ENCODE measurements around the gene CD52. TPM values are rescaled to one million over a fixed set of nuclear protein-coding genes. Genes with fewer than 3 reads are reported as not detected.

CD52 gene
- total RNA-seq, 1 experiment from 2014 or later = not detected

DNA sequence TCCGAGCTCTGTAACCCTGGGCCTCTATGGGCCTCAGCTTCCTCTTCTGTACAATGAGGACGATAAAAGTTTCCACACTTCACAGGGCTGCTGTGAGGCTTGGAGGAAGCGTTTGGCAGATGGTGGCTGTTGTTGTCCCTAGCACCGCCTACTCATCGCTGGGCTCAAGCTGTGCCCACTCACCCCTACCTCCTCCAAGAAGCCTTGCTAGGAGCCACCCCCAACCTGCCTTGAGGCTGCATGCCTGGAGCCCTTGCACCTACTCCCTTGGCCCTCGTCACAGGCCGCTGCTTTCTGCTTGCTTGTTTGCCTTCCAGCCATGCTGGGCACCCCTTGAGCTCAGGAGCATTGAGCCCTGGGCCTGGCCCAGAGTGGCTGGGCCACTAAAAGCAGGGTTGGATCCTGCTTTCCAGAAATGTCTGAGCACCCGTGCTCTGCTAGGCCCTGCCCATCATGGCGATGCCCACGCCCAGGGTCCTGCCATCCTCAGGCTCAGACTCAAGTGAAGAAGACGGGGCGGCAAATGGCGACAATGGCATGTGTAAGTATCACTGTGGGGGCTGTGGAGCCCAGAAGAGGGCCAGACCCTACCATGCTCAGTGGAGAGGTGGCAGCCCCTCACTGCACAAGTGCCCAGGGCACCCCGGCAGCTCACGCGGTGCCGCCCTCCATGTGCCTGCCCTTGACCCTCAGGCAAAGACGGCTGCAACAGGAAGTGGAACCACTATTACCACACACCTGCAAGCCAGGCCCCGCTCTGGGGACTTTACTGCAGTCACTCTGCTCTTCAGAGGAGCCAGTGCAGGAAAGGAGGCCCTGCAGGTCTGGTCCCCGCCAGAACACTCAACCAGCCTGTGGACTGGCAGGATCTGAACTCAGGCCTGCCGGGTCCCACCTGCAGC lies 28.3 kb upstream of the CD52 start:
- BruUV-seq (replicated peaks) = no TSS peak
- Histone ChIP-seq H3K27me3 (replicated peaks; ENCODE audit: insufficient read depth, low read depth, low read length, poor library complexity) (no peaks in the 10 kb centered on the region), H3K4me1 (ENCODE audit: insufficient read depth, low read length, poor library complexity, severe bottlenecking) (peaks cover 9% of the 10 kb centered on the region), H3K27ac (ENCODE audit: low read depth, low read length, poor library complexity, severe bottlenecking) (no peak overlapping the region), H3K36me3 (ENCODE audit: insufficient read depth, low read length, poor library complexity, severe bottlenecking) (no peaks in the 10 kb centered on the region), H3K9me3 (ENCODE audit: low read depth, low read length, poor library complexity, severe bottlenecking) (no peaks in the 10 kb centered on the region), H3K4me3 (ENCODE audit: low read depth, low read length, poor library complexity, severe bottlenecking) (no peak overlapping the region)
- no peak for DNase-seq (ENCODE audit: low spot score)
- intact Hi-C loops (cut with micrococcal nuclease; ENCODE audit: unreplicated experiment) = loop anchor here (5.0 kb wide), 1 partner anchor 128 kb away; no protein-coding TSS in a partner anchor
- TF ChIP-seq, protein P1, sequence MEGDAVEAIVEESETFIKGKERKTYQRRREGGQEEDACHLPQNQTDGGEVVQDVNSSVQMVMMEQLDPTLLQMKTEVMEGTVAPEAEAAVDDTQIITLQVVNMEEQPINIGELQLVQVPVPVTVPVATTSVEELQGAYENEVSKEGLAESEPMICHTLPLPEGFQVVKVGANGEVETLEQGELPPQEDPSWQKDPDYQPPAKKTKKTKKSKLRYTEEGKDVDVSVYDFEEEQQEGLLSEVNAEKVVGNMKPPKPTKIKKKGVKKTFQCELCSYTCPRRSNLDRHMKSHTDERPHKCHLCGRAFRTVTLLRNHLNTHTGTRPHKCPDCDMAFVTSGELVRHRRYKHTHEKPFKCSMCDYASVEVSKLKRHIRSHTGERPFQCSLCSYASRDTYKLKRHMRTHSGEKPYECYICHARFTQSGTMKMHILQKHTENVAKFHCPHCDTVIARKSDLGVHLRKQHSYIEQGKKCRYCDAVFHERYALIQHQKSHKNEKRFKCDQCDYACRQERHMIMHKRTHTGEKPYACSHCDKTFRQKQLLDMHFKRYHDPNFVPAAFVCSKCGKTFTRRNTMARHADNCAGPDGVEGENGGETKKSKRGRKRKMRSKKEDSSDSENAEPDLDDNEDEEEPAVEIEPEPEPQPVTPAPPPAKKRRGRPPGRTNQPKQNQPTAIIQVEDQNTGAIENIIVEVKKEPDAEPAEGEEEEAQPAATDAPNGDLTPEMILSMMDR (conservative IDR thresholded peaks at IDR 0.05; ENCODE audit: low read depth, low read length) = no peak
- TF ChIP-seq EZH2 (IDR thresholded peaks at IDR 0.05; ENCODE audit: borderline replicate concordance, low read depth, low read length, poor library complexity, severe bottlenecking) = no peak
- ChIA-PET CTCF (no interaction called here), POLR2A (ENCODE audit: low non-redundant PET) (no interaction called here)

- Histone ChIP-seq H3K27ac (ENCODE audit: low read depth, low read length, poor library complexity, severe bottlenecking) (no peak overlapping the region), H3K36me3 (ENCODE audit: insufficient read depth, low read length, poor library complexity, severe bottlenecking) (no peaks in the 10 kb centered on the region), H3K4me3 (ENCODE audit: low read depth, low read length, poor library complexity, severe bottlenecking) (no peak overlapping the region), H3K4me1 (ENCODE audit: insufficient read depth, low read length, poor library complexity, severe bottlenecking) (peaks cover under 1% of the 10 kb centered on the region), H3K9me3 (ENCODE audit: low read depth, low read length, poor library complexity, severe bottlenecking) (no peaks in the 10 kb centered on the region), H3K27me3 (replicated peaks; ENCODE audit: insufficient read depth, low read depth, low read length, poor library complexity) (no peaks in the 10 kb centered on the region)
- intact Hi-C loops (cut with micrococcal nuclease; ENCODE audit: unreplicated experiment) = no loop called here
- CTCF ChIA-PET = no interaction called here
- DNase-seq (ENCODE audit: low spot score) = no peak
- POLR2A ChIA-PET (ENCODE audit: low non-redundant PET) = no interaction called here
- TF ChIP-seq, protein P1 (conservative IDR thresholded peaks at IDR 0.05; ENCODE audit: low read depth, low read length) = no peak
- no peak for TF ChIP-seq EZH2 (IDR thresholded peaks at IDR 0.05; ENCODE audit: borderline replicate concordance, low read depth, low read length, poor library complexity, severe bottlenecking)
- no TSS peak for BruUV-seq (replicated peaks)
Observed at GRCh38 chr1:26290122-26290881, 27.5 kb upstream of the CD52 start.

GRCh38 chr1:26290882-26291261 lies 26.9 kb upstream of the CD52 start:
- intact Hi-C loops (cut with micrococcal nuclease; ENCODE audit: unreplicated experiment) = no loop called here
- no peak for DNase-seq (ENCODE audit: low spot score)
- no peaks in the 10 kb centered on the region for H3K36me3 ChIP-seq (ENCODE audit: insufficient read depth, low read length, poor library complexity, severe bottlenecking)
- H3K4me3 ChIP-seq (ENCODE audit: low read depth, low read length, poor library complexity, severe bottlenecking) = no peak overlapping the region
- H3K27ac ChIP-seq (ENCODE audit: low read depth, low read length, poor library complexity, severe bottlenecking) = no peak overlapping the region
- no peaks in the 10 kb centered on the region for H3K9me3 ChIP-seq (ENCODE audit: low read depth, low read length, poor library complexity, severe bottlenecking)
- no peaks in the 10 kb centered on the region for H3K4me1 ChIP-seq (ENCODE audit: insufficient read depth, low read length, poor library complexity, severe bottlenecking)
- POLR2A ChIA-PET (ENCODE audit: low non-redundant PET) = no interaction called here
- CTCF ChIA-PET = no interaction called here
- BruUV-seq (replicated peaks) = no TSS peak
- no peaks in the 10 kb centered on the region for H3K27me3 ChIP-seq (replicated peaks; ENCODE audit: insufficient read depth, low read depth, low read length, poor library complexity)
- TF ChIP-seq EZH2 (IDR thresholded peaks at IDR 0.05; ENCODE audit: borderline replicate concordance, low read depth, low read length, poor library complexity, severe bottlenecking) = no peak
- TF ChIP-seq, protein P1 (conservative IDR thresholded peaks at IDR 0.05; ENCODE audit: low read depth, low read length) = no peak

Data from A673 (cell line).